GM10266 (cell line): Measurements from ENCODE around the gene KIF25.
"Not testable (repeated sequence)": the region's sequence is repeated elsewhere in the genome, so short reads cannot be mapped to it uniquely, and the experiment has no call there.

Experiments used
- DNase-seq: peaks from one replicate; pipeline ENCODE4 v3.0.0; 2012; ENCODE audit errors: extremely low spot score
- TF ChIP-seq, protein P1 (sequence below): IDR thresholded peaks from 2 replicates; pipeline ENCODE4 v1.5.1; 2012; ENCODE audit warnings: mild to moderate bottlenecking, low read depth; ENCODE audit not compliant: control insufficient read depth, insufficient read depth; ENCODE audit errors: missing control alignments

Gene KIF25

GRCh38 chr6:167995731-167996151 lies 1.7 kb upstream of the KIF25 start:
- TF ChIP-seq, protein P1, sequence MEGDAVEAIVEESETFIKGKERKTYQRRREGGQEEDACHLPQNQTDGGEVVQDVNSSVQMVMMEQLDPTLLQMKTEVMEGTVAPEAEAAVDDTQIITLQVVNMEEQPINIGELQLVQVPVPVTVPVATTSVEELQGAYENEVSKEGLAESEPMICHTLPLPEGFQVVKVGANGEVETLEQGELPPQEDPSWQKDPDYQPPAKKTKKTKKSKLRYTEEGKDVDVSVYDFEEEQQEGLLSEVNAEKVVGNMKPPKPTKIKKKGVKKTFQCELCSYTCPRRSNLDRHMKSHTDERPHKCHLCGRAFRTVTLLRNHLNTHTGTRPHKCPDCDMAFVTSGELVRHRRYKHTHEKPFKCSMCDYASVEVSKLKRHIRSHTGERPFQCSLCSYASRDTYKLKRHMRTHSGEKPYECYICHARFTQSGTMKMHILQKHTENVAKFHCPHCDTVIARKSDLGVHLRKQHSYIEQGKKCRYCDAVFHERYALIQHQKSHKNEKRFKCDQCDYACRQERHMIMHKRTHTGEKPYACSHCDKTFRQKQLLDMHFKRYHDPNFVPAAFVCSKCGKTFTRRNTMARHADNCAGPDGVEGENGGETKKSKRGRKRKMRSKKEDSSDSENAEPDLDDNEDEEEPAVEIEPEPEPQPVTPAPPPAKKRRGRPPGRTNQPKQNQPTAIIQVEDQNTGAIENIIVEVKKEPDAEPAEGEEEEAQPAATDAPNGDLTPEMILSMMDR = no peak
- DNase-seq = no peak

GRCh38 chr6:167996424-167997199 lies 859 bp upstream of the KIF25 start:
- TF ChIP-seq, protein P1 = no peak
- no peak for DNase-seq

GRCh38 chr6:167998215-167998614 lies 744 bp downstream of the KIF25 start:
- no peak for DNase-seq

DNA sequence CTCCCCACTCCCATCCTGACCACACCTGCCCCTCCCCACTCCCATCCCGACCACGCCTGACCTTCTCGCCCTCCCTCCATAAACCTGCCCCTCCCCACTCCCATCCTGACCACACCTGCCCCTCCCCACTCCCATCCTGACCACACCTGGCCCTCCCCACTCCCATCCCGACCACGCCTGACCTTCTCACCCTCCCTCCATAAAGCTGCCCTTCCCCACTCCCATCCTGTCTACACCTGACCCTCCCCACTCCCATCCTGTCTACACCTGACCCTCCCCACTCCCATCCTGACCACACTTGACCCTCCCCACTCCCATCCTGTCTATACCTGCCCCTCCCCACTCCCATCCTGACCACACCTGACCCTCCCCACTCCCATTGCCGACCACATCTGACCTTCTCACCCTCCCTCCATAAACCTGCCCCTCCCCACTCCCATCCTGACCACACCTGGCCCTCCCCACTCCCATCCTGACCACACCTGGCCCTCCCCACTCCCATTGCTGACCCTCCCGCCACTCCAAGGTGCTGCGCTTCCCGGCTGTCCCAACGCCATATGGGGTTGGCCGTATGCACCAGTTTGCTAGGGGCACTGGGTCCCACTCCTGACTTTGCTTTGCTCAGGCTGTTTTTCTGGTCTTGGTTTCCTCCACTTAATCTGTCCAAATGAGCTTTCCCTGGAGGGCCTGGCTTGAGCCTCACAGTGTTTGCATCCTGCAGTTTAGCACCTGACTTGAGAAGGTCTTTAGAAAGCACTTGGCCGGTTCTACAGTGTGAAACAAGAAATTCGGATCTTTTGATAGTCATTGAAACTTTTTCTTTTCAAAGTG lies 2.9 kb downstream of the KIF25 start:
- DNase-seq = no peak
- TF ChIP-seq, protein P1 = no peak

More at GRCh38 chr6:167998215-167998614, 744 bp downstream of the KIF25 start:
- TF ChIP-seq, protein P1 = no peak

DNA sequence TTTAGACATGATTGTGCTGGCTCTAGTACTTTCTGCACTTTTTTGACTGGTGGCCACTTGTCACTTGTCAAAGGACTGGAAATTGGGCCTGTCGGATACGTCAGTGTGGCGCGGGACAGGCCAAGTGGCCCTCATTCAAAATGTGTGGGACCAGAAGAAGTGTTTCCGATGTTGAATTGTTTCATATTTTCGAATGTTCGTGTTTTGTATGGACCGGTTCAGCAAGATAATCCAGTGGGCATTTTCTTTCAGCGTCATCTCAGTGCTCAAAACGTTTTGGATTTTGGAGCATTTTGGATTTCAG lies 3.5 kb downstream of the KIF25 start:
- TF ChIP-seq, protein P1 = no peak
- no peak for DNase-seq

DNA sequence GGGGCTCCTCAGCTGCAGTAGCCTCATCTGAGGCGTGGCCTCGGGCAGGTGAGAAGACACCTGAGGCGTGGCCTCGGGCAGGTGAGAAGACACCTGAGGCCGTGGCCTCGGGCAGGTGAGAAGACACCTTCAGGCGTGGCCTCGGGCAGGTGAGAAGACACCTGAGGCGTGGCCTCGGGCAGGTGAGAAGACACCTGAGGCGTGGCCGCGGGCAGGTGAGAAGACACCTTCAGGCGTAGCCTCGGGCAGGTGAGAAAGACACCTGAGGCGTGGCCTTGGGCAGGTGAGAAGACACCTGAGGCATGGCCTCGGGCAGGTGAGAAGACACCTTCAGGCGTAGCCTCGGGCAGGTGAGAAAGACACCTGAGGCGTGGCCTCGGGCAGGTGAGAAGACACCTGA lies 4.0 kb downstream of the KIF25 start:
- DNase-seq = not testable (repeated sequence)

DNA sequence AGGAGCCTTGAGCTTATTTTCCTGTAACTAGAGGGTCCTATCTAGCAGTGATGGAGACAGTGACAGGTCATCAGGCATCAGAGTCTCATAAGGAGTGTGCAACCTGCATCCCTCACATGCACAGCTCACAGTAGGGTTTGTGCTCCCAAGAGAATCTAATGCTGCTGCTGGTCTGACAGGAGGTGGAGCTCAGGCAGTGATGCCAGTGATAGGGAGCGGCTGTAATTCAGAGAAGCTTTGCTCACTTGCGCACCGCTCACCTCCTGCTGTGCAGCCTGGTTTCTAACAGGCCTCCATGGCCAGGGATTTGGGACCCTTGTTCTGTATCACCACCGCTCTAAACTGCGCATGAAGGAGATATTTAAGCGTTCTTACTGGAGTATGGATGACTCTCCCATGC lies 5.3 kb downstream of the KIF25 start:
- TF ChIP-seq, protein P1 = no peak
- DNase-seq = no peak
